Neural progenitor cell (in vitro differentiated cells): ENCODE data around the gene CDH13.

Experiments used
- EZH2 ChIP-seq: fragments of 200-600 bp; sonication (generic); IDR thresholded peaks from 2 replicates; pipeline ENCODE4 v1.6.1; 2017; ENCODE audit warnings: antibody characterized with exemption, mild to moderate bottlenecking, moderate library complexity
- TF ChIP-seq, protein P1 (sequence below): fragments of 200-600 bp; sonication (generic); IDR thresholded peaks from 2 replicates; pipeline ENCODE4 v1.5.1; 2017; ENCODE audit warnings: antibody characterized with exemption, mild to moderate bottlenecking

DNA sequence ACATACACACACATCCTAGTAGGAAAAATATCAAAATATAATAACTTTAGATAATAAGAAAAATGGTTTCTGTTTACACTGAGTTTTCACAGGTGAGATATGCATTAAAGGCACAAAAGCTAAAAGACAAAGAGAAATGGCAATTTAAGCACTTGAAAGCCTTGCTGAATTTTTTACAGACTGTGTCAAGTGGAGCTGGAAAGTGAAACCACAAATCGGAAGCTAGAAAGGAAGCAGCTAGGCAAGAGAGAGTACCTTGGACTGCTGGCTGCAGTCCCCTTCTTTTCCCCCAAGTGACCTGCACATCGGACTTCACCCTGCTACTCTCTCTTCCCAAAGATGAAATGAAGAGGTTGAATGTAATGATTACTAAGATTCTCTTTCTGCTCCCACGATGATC lies 135.1 kb downstream of the CDH13 start:
- TF ChIP-seq EZH2 = no peak
- TF ChIP-seq, protein P1, sequence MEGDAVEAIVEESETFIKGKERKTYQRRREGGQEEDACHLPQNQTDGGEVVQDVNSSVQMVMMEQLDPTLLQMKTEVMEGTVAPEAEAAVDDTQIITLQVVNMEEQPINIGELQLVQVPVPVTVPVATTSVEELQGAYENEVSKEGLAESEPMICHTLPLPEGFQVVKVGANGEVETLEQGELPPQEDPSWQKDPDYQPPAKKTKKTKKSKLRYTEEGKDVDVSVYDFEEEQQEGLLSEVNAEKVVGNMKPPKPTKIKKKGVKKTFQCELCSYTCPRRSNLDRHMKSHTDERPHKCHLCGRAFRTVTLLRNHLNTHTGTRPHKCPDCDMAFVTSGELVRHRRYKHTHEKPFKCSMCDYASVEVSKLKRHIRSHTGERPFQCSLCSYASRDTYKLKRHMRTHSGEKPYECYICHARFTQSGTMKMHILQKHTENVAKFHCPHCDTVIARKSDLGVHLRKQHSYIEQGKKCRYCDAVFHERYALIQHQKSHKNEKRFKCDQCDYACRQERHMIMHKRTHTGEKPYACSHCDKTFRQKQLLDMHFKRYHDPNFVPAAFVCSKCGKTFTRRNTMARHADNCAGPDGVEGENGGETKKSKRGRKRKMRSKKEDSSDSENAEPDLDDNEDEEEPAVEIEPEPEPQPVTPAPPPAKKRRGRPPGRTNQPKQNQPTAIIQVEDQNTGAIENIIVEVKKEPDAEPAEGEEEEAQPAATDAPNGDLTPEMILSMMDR = no peak
